ENCODE results near the gene FYB2.

DNA sequence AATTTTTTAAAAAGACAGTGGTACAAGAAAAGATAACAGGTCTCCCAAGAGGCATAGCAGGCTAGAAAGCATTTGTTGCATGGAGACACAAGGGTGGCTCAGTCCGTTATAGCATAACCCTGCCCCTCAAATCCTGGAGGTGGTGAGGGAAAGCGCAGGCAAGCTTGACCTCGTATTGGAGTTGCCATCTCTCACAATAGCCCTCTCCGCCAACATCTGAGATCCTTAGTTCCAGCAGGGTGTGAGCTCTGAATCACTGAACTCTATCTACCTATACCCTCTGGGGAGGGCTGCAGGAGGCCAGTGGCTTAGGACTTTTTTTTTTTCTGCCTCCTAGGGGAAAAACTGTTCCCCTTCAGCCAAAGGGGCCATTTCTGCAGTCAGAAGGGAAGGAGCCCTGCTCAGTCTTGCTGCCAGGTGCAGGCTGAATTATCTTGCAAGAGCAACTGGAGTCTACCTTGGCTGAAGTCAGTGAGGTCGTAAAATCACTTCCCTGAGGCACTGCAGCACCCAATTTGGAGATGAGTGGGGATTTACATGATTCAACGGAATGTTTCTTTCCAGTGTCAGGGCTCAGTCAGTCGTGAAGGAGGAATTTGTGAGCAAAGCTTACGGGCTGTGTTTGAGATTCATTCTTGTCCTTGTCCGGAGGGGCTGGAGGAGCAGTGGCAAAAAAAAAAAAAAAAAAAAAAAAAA, 18.2 kb upstream of the FYB2 start:
- TF ChIP-seq, protein P1, sequence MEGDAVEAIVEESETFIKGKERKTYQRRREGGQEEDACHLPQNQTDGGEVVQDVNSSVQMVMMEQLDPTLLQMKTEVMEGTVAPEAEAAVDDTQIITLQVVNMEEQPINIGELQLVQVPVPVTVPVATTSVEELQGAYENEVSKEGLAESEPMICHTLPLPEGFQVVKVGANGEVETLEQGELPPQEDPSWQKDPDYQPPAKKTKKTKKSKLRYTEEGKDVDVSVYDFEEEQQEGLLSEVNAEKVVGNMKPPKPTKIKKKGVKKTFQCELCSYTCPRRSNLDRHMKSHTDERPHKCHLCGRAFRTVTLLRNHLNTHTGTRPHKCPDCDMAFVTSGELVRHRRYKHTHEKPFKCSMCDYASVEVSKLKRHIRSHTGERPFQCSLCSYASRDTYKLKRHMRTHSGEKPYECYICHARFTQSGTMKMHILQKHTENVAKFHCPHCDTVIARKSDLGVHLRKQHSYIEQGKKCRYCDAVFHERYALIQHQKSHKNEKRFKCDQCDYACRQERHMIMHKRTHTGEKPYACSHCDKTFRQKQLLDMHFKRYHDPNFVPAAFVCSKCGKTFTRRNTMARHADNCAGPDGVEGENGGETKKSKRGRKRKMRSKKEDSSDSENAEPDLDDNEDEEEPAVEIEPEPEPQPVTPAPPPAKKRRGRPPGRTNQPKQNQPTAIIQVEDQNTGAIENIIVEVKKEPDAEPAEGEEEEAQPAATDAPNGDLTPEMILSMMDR (IDR thresholded peaks at IDR 0.05; ENCODE audit: insufficient read depth, low read depth, low read length), result no peak
- TF ChIP-seq EZH2 (IDR thresholded peaks at IDR 0.05; ENCODE audit: insufficient read depth, low read length), result no peak
